ENCODE measurements around the gene GLB1L. TPM values are rescaled to one million over a fixed set of nuclear protein-coding genes. Genes with fewer than 3 reads are reported as not detected.

GLB1L gene
- total RNA-seq, 1 donor from 2014 or later: 11.8 TPM

DNA sequence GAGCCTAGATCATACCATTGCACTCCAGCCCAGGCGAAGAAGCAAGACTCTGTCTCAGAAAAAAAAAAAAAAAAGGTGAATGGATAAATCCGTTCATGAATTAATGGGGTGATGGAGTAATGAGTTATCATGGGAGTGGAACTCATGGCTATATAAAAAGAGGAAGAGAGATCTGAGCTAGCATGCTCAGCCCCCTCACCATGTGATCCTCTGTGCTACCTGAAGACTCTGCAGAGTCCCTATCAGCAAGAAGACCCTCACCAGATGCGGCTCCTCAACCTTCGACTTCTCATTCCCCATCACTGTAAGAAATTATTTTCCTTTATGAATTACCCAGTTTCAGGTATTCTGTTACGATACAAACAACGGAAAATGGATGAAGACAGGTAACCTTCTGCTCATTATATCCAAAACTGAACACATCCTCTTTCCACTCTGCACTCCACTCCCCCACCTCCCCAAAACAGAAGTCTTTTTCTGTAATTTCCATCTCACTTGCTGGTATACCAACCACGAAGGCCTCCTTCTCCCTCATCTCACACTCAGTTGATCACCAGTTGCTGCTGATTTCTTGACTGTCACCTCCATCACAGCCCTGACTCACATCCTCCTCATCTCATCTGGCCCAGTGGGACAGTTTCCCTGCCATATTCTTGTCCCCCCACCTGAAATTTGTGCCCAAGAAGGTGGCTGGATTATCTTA is 58.3 kb downstream of the GLB1L start:
- H3K4me3 Mint-ChIP-seq (ENCODE audit: low read depth): no peak overlapping the region
- no peak for DNase-seq (ENCODE audit: low spot score, unreplicated experiment)
- TF ChIP-seq, protein P1, sequence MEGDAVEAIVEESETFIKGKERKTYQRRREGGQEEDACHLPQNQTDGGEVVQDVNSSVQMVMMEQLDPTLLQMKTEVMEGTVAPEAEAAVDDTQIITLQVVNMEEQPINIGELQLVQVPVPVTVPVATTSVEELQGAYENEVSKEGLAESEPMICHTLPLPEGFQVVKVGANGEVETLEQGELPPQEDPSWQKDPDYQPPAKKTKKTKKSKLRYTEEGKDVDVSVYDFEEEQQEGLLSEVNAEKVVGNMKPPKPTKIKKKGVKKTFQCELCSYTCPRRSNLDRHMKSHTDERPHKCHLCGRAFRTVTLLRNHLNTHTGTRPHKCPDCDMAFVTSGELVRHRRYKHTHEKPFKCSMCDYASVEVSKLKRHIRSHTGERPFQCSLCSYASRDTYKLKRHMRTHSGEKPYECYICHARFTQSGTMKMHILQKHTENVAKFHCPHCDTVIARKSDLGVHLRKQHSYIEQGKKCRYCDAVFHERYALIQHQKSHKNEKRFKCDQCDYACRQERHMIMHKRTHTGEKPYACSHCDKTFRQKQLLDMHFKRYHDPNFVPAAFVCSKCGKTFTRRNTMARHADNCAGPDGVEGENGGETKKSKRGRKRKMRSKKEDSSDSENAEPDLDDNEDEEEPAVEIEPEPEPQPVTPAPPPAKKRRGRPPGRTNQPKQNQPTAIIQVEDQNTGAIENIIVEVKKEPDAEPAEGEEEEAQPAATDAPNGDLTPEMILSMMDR (IDR thresholded peaks at IDR 0.05; ENCODE audit: unreplicated experiment): no peak
- H3K4me1 Mint-ChIP-seq (ENCODE audit: low read depth): no peaks in the 10 kb centered on the region
- no peaks in the 10 kb centered on the region for H3K27me3 Mint-ChIP-seq
- H3K27ac Mint-ChIP-seq: no peak overlapping the region
- H3K9me3 Mint-ChIP-seq (ENCODE audit: low read depth): no peaks in the 10 kb centered on the region
- H3K36me3 Mint-ChIP-seq (ENCODE audit: insufficient read depth): peaks cover 6% of the 10 kb centered on the region

Small RNAs within 50 kb of the gene (microRNA-seq; reads per million reads assigned to microRNA genes)
- 1.8 reads per million for gene MIR153-1 (ENCODE audit: borderline number of aligned reads, unreplicated experiment)

Other genes with a start within 250 kb of the GLB1L start
- 0.65 and 0.67 TPM in 2 replicates for gene CFAP65, start 203.9 kb downstream of the GLB1L start, total RNA-seq
- 17.3 and 24.1 TPM in 2 replicates for gene IHH, start 184.5 kb downstream of the GLB1L start, total RNA-seq
- 15.4 and 17.7 TPM in 2 replicates for gene NHEJ1, start 84.6 kb downstream of the GLB1L start, total RNA-seq
- 1.7 and 2.8 TPM in 2 replicates for gene SLC23A3, start 75.4 kb downstream of the GLB1L start, total RNA-seq
- gene CNPPD1, start 68.5 kb downstream of the GLB1L start, total RNA-seq: 38.9 and 40.8 TPM in 2 replicates
- gene RETREG2, start 67.2 kb downstream of the GLB1L start, total RNA-seq: 77.0 and 77.4 TPM in 2 replicates
- gene ZFAND2B, start 38.7 kb downstream of the GLB1L start, total RNA-seq: 29.3 and 29.6 TPM in 2 replicates
- gene ABCB6, start 26.5 kb downstream of the GLB1L start, total RNA-seq: 26.7 and 29.9 TPM in 2 replicates
- 40.6 and 43.6 TPM in 2 replicates for gene ATG9A, start 15.8 kb downstream of the GLB1L start, total RNA-seq
- gene ANKZF1, start 15.6 kb downstream of the GLB1L start, total RNA-seq: 64.3 and 66.7 TPM in 2 replicates
- gene STK16, start within 50 bp of the GLB1L start, total RNA-seq: 23.2 and 24.1 TPM in 2 replicates
- not detected in 2 replicates for gene TUBA4B, start 7.8 kb upstream of the GLB1L start, total RNA-seq
- 8.3 and 9.1 TPM in 2 replicates for gene TUBA4A, start 8.5 kb upstream of the GLB1L start, total RNA-seq
- 66.2 and 69.5 TPM in 2 replicates for gene DNAJB2, start 33.9 kb upstream of the GLB1L start, total RNA-seq
- gene PTPRN, start 64.0 kb upstream of the GLB1L start, total RNA-seq: 30.2 and 30.5 TPM in 2 replicates
- gene RESP18, start 87.3 kb upstream of the GLB1L start, total RNA-seq: not detected in 2 replicates
- gene DNPEP, start 142.5 kb upstream of the GLB1L start, total RNA-seq: 36.0 and 47.0 TPM in 2 replicates
- gene DES, start 172.9 kb upstream of the GLB1L start, total RNA-seq: not detected in 2 replicates
- 15.1 and 15.5 TPM in 2 replicates for gene SPEG, start 189.4 kb upstream of the GLB1L start, total RNA-seq

Measured in progenitor cell of endocrine pancreas (in vitro differentiated cells).